ENCODE results near the gene KCTD8.

- TF ChIP-seq CTCF (IDR thresholded peaks at IDR 0.05) (no peak), EP300 (IDR thresholded peaks at IDR 0.05) (no peak)
Observed at GRCh38 chr4:44235897-44236296, 212.7 kb downstream of the KCTD8 start.

Measured in stomach (tissue), 4 donors.